Uterus (tissue), 4 donors: ENCODE measurements around the gene ENHO. TPM values are rescaled to one million over a fixed set of nuclear protein-coding genes. Genes with fewer than 3 reads are reported as not detected.

ENCODE experiments used
- DNase-seq, 2 donors: peaks; one replicate each; pipeline ENCODE4 v3.0.0-alpha.2; 2019 to 2020
- H3K27ac ChIP-seq, 2 donors: fragments of 200-600 bp; sonication (generic); 1 replicate in 1 of 2; 2 replicates in 1 of 2; pipeline ENCODE4 v1.5.1; 2016 to 2018
- H3K27me3 ChIP-seq, 2 donors: fragments of 200-600 bp; sonication (generic); one replicate each; pipeline ENCODE4 v1.5.1; 2018 to 2019; ENCODE audit warnings: control low read depth in 1 of 2
- H3K36me3 ChIP-seq, 2 donors: fragments of 200-600 bp; sonication (generic); one replicate each; pipeline ENCODE4 v1.5.1; 2019; ENCODE audit warnings: control low read depth in 1 of 2
- H3K4me1 ChIP-seq, 2 donors: fragments of 200-600 bp; sonication (generic); one replicate each; pipeline ENCODE4 v1.5.1; 2018 to 2019; ENCODE audit warnings: control low read depth in 1 of 2
- H3K4me3 ChIP-seq, 2 donors: fragments of 200-600 bp; sonication (generic); 1 replicate in 1 of 2; 2 replicates in 1 of 2; pipeline ENCODE4 v1.5.1; 2018 to 2019; ENCODE audit warnings: mild to moderate bottlenecking in 1 of 2
- H3K9me3 ChIP-seq, 2 donors: fragments of 200-600 bp; sonication (generic); one replicate each; pipeline ENCODE4 v1.5.1; 2019; ENCODE audit warnings: control low read depth in 1 of 2
- CTCF ChIP-seq, 4 experiments: fragments of 200-600 bp in 2 of 4; fragments of 450-650 bp in 2 of 4; sonication (generic) in 2 of 4; IDR thresholded peaks; one replicate each; pipeline ENCODE4 v1.5.1; 2016 to 2019; ENCODE audit warnings: antibody characterized with exemption in 4 of 4, mild to moderate bottlenecking in 2 of 4, moderate library complexity in 1 of 4
- POLR2A ChIP-seq, 2 donors: fragments of 450-650 bp; IDR thresholded peaks; one replicate each; pipeline ENCODE4 v1.6.1; 2016; ENCODE audit warnings: antibody characterized with exemption in 2 of 2, mild to moderate bottlenecking in 1 of 2, moderate library complexity in 1 of 2
- intact Hi-C: fragments of 100-400 bp; cut with DNase I; formaldehyde crosslinking; loops from one replicate; pipeline ENCODE4 v1.15.1; 2023; ENCODE audit warnings: low total_unique reads
- total RNA-seq, 4 donors: library from RNA; depleted of rRNA in 3 of 4; stranded (reverse); fragments of >200 nt in 3 of 4; gene quantifications; one replicate each; pipeline versions ENCODE4 v1.1.0 to v1.2.4, GENCODE V29; 2014 to 2023
- donor health status: DM: yes; HTN: yes; CAD: no.

The ENHO gene
- total RNA-seq, 4 donors from 2014 or later: 2.2 TPM; not detected in 3

- Histone ChIP-seq H3K4me1 (no peaks in the 10 kb centered on the region), H3K9me3 (no peaks in the 10 kb centered on the region), H3K4me3 (no peak overlapping the region), H3K36me3 (no peaks in the 10 kb centered on the region), H3K27me3 (no peaks in the 10 kb centered on the region), H3K27ac (no peak overlapping the region)
- intact Hi-C loops: no loop called here
- TF ChIP-seq POLR2A (IDR thresholded peaks at IDR 0.05) (no peak), CTCF (IDR thresholded peaks at IDR 0.05) (no peak)
- no peak for DNase-seq
Observed at GRCh38 chr9:34552986-34553385, 30.2 kb upstream of the ENHO start.

GRCh38 chr9:34552606-34552981, 29.8 kb upstream of the ENHO start:
- no peaks in the 10 kb centered on the region for H3K9me3 ChIP-seq
- intact Hi-C loops: no loop called here
- H3K27me3 ChIP-seq: no peaks in the 10 kb centered on the region
- TF ChIP-seq POLR2A (IDR thresholded peaks at IDR 0.05): no peak
- TF ChIP-seq CTCF (IDR thresholded peaks at IDR 0.05): no peak
- H3K27ac ChIP-seq: no peak overlapping the region
- no peak overlapping the region for H3K4me3 ChIP-seq
- H3K4me1 ChIP-seq: no peaks in the 10 kb centered on the region
- H3K36me3 ChIP-seq: no peaks in the 10 kb centered on the region
- no peak for DNase-seq

- H3K4me3 ChIP-seq: no peak overlapping the region
- H3K4me1 ChIP-seq: no peaks in the 10 kb centered on the region
- H3K9me3 ChIP-seq: no peaks in the 10 kb centered on the region
- no peaks in the 10 kb centered on the region for H3K36me3 ChIP-seq
- intact Hi-C loops: no loop called here
- no peaks in the 10 kb centered on the region for H3K27me3 ChIP-seq
- TF ChIP-seq CTCF (IDR thresholded peaks at IDR 0.05) (no peak), POLR2A (IDR thresholded peaks at IDR 0.05) (no peak)
- H3K27ac ChIP-seq: no peak overlapping the region
- no peak for DNase-seq
Observed at GRCh38 chr9:34551751-34552605, 29.2 kb upstream of the ENHO start.

GRCh38 chr9:34550681-34551270, 28.0 kb upstream of the ENHO start:
- no peaks in the 10 kb centered on the region for H3K4me1 ChIP-seq
- no peak overlapping the region for H3K4me3 ChIP-seq
- no peak for TF ChIP-seq POLR2A (IDR thresholded peaks at IDR 0.05)
- no peak for TF ChIP-seq CTCF (IDR thresholded peaks at IDR 0.05)
- no peaks in the 10 kb centered on the region for H3K36me3 ChIP-seq
- DNase-seq: no peak
- H3K27ac ChIP-seq: no peak overlapping the region
- intact Hi-C loops: no loop called here
- H3K9me3 ChIP-seq: no peaks in the 10 kb centered on the region
- no peaks in the 10 kb centered on the region for H3K27me3 ChIP-seq

DNA sequence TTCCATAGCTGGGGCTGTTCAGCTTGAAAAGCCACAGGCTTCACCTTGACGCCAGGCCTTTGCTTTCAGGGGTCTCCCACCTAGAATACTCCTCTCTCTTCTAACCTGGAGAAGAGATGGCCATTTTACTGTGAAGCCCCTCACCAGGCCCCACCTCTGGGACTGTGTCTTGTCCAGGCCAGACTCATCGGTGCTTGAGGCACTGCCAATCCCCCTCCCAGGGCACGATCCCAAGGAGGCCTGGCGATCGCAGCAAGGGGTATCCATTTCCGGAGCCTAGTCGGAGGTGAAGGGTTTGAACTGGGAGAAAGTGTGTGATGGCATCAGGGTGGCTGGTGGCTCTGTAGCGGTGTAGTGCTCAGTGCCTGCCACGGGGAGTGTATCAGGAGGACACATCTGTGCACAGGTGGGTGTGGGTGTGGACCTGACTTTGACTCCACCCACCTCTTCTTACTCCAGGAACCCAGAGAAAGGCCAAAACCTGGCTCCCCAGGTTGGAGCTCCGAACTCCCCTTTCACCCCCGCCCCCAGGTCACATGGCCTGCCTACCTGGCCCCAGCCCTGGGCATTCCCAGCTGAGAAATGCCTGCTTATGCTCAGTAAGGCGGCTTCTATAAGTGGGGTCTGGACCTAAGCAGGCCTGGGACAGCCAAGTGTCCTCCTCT, 27.4 kb upstream of the ENHO start:
- no peaks in the 10 kb centered on the region for H3K4me1 ChIP-seq
- H3K4me3 ChIP-seq: no peak overlapping the region
- no peaks in the 10 kb centered on the region for H3K36me3 ChIP-seq
- DNase-seq: no peak
- intact Hi-C loops: no loop called here
- no peak overlapping the region for H3K27ac ChIP-seq
- H3K9me3 ChIP-seq: no peaks in the 10 kb centered on the region
- TF ChIP-seq POLR2A (IDR thresholded peaks at IDR 0.05): no peak
- no peak for TF ChIP-seq CTCF (IDR thresholded peaks at IDR 0.05)
- H3K27me3 ChIP-seq: no peaks in the 10 kb centered on the region
